Measurements from ENCODE around the gene HERC4.

DNA sequence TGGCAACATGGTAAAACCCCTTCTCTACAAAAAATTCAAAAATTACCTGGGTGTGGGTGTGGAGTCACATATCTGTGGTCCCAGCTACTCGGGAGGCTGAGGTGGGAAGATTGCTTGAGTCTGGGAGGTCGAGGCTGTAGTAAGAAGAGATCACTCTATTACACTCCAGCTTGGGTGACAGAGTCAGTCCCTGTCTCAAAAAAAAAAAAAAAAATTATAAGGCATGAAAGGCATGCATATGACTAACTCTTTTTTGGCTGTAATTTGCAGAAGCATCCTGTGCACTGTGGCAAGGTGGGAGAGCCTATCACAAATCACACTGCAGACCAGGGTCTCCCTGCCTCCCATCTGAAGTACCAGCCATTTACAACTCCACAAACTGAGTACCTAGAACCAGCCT, 20.1 kb upstream of the HERC4 start:
- TF ChIP-seq BHLHE40 (IDR thresholded peaks at IDR 0.05; ENCODE audit: borderline replicate concordance) (no peak), FOXM1 (IDR thresholded peaks at IDR 0.05; ENCODE audit: borderline replicate concordance) (no peak), SP1 (IDR thresholded peaks at IDR 0.05) (no peak), NFRKB (IDR thresholded peaks at IDR 0.05) (no peak), SUZ12 (IDR thresholded peaks at IDR 0.05) (no peak), FOXA1 (IDR thresholded peaks at IDR 0.05) (no peak)

All from HEK293T (cell line).